Measurements from ENCODE around the gene HINT1.

Gene HINT1

GRCh38 chr5:131109540-131110255, 55.4 kb downstream of the HINT1 start:
- DNase-seq (ENCODE audit: low spot score), result peak; percentile 64

All from putamen (tissue), 1 donor.